ENCODE measurements around the gene NTN4.
"Not testable (repeated sequence)": the region's sequence is repeated elsewhere in the genome, so short reads cannot be mapped to it uniquely, and the experiment has no call there.

NTN4 gene

GRCh38 chr12:95746062-95746461, 44.5 kb downstream of the NTN4 start:
- DNase-seq (ENCODE audit: low read depth): not testable (repeated sequence)

- DNase-seq (ENCODE audit: low read depth): no peak
Observed at GRCh38 chr12:95742586-95742985, 48.0 kb downstream of the NTN4 start.

GRCh38 chr12:95741635-95742034, 48.9 kb downstream of the NTN4 start:
- DNase-seq (ENCODE audit: low read depth): no peak

GRCh38 chr12:95740751-95741150, 49.8 kb downstream of the NTN4 start:
- no peak for DNase-seq (ENCODE audit: low read depth)

- DNase-seq (ENCODE audit: low read depth): no peak
Observed at GRCh38 chr12:95739561-95740313, 50.8 kb downstream of the NTN4 start.

- no peak for DNase-seq (ENCODE audit: low read depth)
Observed at GRCh38 chr12:95738024-95738611, 52.4 kb downstream of the NTN4 start.

- DNase-seq (ENCODE audit: low read depth): no peak
Observed at GRCh38 chr12:95736631-95737030, 53.9 kb downstream of the NTN4 start.

- not testable (repeated sequence) for DNase-seq (ENCODE audit: low read depth)
Observed at GRCh38 chr12:95735728-95736127, 54.8 kb downstream of the NTN4 start.

- DNase-seq (ENCODE audit: low read depth): peak; percentile 91
Observed at GRCh38 chr12:95733141-95733825, 57.3 kb downstream of the NTN4 start.

- DNase-seq (ENCODE audit: low read depth): no peak
Observed at GRCh38 chr12:95731519-95731958, 59.0 kb downstream of the NTN4 start.

GRCh38 chr12:95730457-95730856, 60.1 kb downstream of the NTN4 start:
- no peak for DNase-seq (ENCODE audit: low read depth)

GRCh38 chr12:95726903-95727302, 63.7 kb downstream of the NTN4 start:
- DNase-seq (ENCODE audit: low read depth): no peak

GRCh38 chr12:95724767-95725166, 65.8 kb downstream of the NTN4 start:
- DNase-seq (ENCODE audit: low read depth): no peak

GRCh38 chr12:95723693-95724384, 66.7 kb downstream of the NTN4 start:
- DNase-seq (ENCODE audit: low read depth): no peak

GRCh38 chr12:95721320-95721719, 69.2 kb downstream of the NTN4 start:
- DNase-seq (ENCODE audit: low read depth): no peak

GRCh38 chr12:95720146-95720545, 70.4 kb downstream of the NTN4 start:
- DNase-seq (ENCODE audit: low read depth): no peak

GRCh38 chr12:95718772-95719171, 71.8 kb downstream of the NTN4 start:
- DNase-seq (ENCODE audit: low read depth): no peak

GRCh38 chr12:95718006-95718431, 72.5 kb downstream of the NTN4 start:
- DNase-seq (ENCODE audit: low read depth): no peak

- no peak for DNase-seq (ENCODE audit: low read depth)
Observed at GRCh38 chr12:95717316-95717928, 73.1 kb downstream of the NTN4 start.

- no peak for DNase-seq (ENCODE audit: low read depth)
Observed at GRCh38 chr12:95715177-95715576, 75.4 kb downstream of the NTN4 start.

- DNase-seq (ENCODE audit: low read depth): no peak
Observed at GRCh38 chr12:95712269-95712668, 78.3 kb downstream of the NTN4 start.

- no peak for DNase-seq (ENCODE audit: low read depth)
Observed at GRCh38 chr12:95710386-95710785, 80.2 kb downstream of the NTN4 start.

Measured in amniotic epithelial cell (primary cell).